GM19025 (cell line): ENCODE data around the gene DTNB.
"Not testable (repeated sequence)": the region's sequence is repeated elsewhere in the genome, so short reads cannot be mapped to it uniquely, and the experiment has no call there.

Experiments
- ATAC-seq: cut with Tn5 transposase; IDR thresholded peaks from one replicate; pipeline ENCODE4 v1.9.1; 2021; ENCODE audit warnings: mild to moderate bottlenecking, low read depth, moderate library complexity; ENCODE audit not compliant: unreplicated experiment

The DTNB gene

GRCh38 chr2:25633801-25634200 is 39.6 kb downstream of the DTNB start:
- ATAC-seq = not testable (repeated sequence)

- no peak for ATAC-seq
Observed at GRCh38 chr2:25632396-25632795, 41.0 kb downstream of the DTNB start.

- ATAC-seq = no peak
Observed at GRCh38 chr2:25624635-25625034, 48.7 kb downstream of the DTNB start.

GRCh38 chr2:25623361-25623760 is 50.0 kb downstream of the DTNB start:
- no peak for ATAC-seq

- no peak for ATAC-seq
Observed at GRCh38 chr2:25620711-25621110, 52.7 kb downstream of the DTNB start.

GRCh38 chr2:25620077-25620476 is 53.3 kb downstream of the DTNB start:
- no peak for ATAC-seq

GRCh38 chr2:25619185-25619584 is 54.2 kb downstream of the DTNB start:
- no peak for ATAC-seq

GRCh38 chr2:25618676-25619075 is 54.7 kb downstream of the DTNB start:
- ATAC-seq = no peak

GRCh38 chr2:25617948-25618646 is 55.3 kb downstream of the DTNB start:
- ATAC-seq = no peak

- no peak for ATAC-seq
Observed at GRCh38 chr2:25615920-25616319, 57.5 kb downstream of the DTNB start.

GRCh38 chr2:25615386-25615785 is 58.0 kb downstream of the DTNB start:
- ATAC-seq = no peak

- no peak for ATAC-seq
Observed at GRCh38 chr2:25614711-25615110, 58.7 kb downstream of the DTNB start.

GRCh38 chr2:25608718-25609117 is 64.7 kb downstream of the DTNB start:
- no peak for ATAC-seq

- ATAC-seq = no peak
Observed at GRCh38 chr2:25606892-25607291, 66.5 kb downstream of the DTNB start.

- peak; percentile 40 for ATAC-seq
Observed at GRCh38 chr2:25602333-25602723, 71.0 kb downstream of the DTNB start.

- peak; percentile 55 for ATAC-seq
Observed at GRCh38 chr2:25601711-25602332, 71.6 kb downstream of the DTNB start.

- ATAC-seq = no peak
Observed at GRCh38 chr2:25598911-25599310, 74.5 kb downstream of the DTNB start.

- ATAC-seq = no peak
Observed at GRCh38 chr2:25598332-25598731, 75.0 kb downstream of the DTNB start.

GRCh38 chr2:25597881-25598280 is 75.5 kb downstream of the DTNB start:
- ATAC-seq = no peak

- ATAC-seq = no peak
Observed at GRCh38 chr2:25596516-25597244, 76.7 kb downstream of the DTNB start.

- no peak for ATAC-seq
Observed at GRCh38 chr2:25595393-25595792, 78.0 kb downstream of the DTNB start.

- no peak for ATAC-seq
Observed at GRCh38 chr2:25594991-25595390, 78.4 kb downstream of the DTNB start.
